Osteoblast (primary cell): ENCODE results near the gene RNF150. TPM values are rescaled to one million over a fixed set of nuclear protein-coding genes. Genes with fewer than 3 reads are reported as not detected.

Experiments
- DNase-seq: peaks from one replicate; pipeline ENCODE4 v3.0.0; 2011; ENCODE audit warnings: low spot score, mixed read lengths; ENCODE audit not compliant: insufficient read length; ENCODE audit errors: missing footprints
- H2AFZ ChIP-seq: 2 replicates; pipeline ENCODE4 v1.6.0; 2011; ENCODE audit warnings: mild to moderate bottlenecking, low read length
- H3K27ac ChIP-seq: 2 replicates; pipeline ENCODE4 v1.5.1; 2011; ENCODE audit warnings: mild to moderate bottlenecking, low read depth, low read length, moderate library complexity
- H3K27me3 ChIP-seq: 2 replicates; pipeline ENCODE4 v1.6.0; 2012; ENCODE audit warnings: mild to moderate bottlenecking, control low read depth, inconsistent platforms, low read length, moderate library complexity; ENCODE audit not compliant: insufficient read depth
- H3K36me3 ChIP-seq: 2 replicates; pipeline ENCODE4 v1.5.1; 2011; ENCODE audit warnings: mild to moderate bottlenecking, low read length, control low read depth, moderate library complexity; ENCODE audit not compliant: insufficient read depth
- H3K4me1 ChIP-seq: 2 replicates; pipeline ENCODE4 v1.5.1; 2011; ENCODE audit warnings: mild to moderate bottlenecking, low read length, control low read depth, moderate library complexity; ENCODE audit not compliant: insufficient read depth
- H3K4me2 ChIP-seq: 2 replicates; pipeline ENCODE4 v1.6.0; 2011; ENCODE audit warnings: mild to moderate bottlenecking, low read length; ENCODE audit not compliant: insufficient read depth
- H3K4me3 ChIP-seq: fragments of 200-600 bp; sonication (generic); 3 replicates; pipeline ENCODE4 v1.5.1; 2012; ENCODE audit warnings: mild to moderate bottlenecking, low read length, inconsistent platforms; ENCODE audit not compliant: insufficient read depth
- H3K79me2 ChIP-seq: 2 replicates; pipeline ENCODE4 v1.6.0; 2012; ENCODE audit warnings: mild to moderate bottlenecking, low read length, control low read depth, inconsistent platforms; ENCODE audit not compliant: insufficient read depth
- H3K9me3 ChIP-seq: 2 replicates; pipeline ENCODE4 v1.5.1; 2011; ENCODE audit warnings: low read depth, low read length, control low read depth
- H4K20me1 ChIP-seq: 2 replicates; pipeline ENCODE4 v1.6.0; 2012; ENCODE audit warnings: mild to moderate bottlenecking, low read length, control low read depth; ENCODE audit not compliant: insufficient read depth
- CTCF ChIP-seq: IDR thresholded peaks from 2 replicates; pipeline ENCODE4 v1.5.1; 2011; ENCODE audit warnings: mild to moderate bottlenecking, low read depth, low read length, moderate library complexity; ENCODE audit errors: extremely low read depth
- total RNA-seq: library from RNA; depleted of rRNA; stranded (reverse); fragments of >200 nt; gene quantifications from 2 replicates; pipeline ENCODE4 v1.2.3, GENCODE V29; 2012

The RNF150 gene
- total RNA-seq, 1 donor = 13.4 TPM

- no peaks in the 10 kb centered on the region for H3K9me3 ChIP-seq
- H3K27me3 ChIP-seq = peaks cover 14% of the 10 kb centered on the region
- no peak for TF ChIP-seq CTCF
- H2AFZ ChIP-seq = peak overlapping the region; percentile 90
- H3K79me2 ChIP-seq = peaks cover 61% of the 10 kb centered on the region
- peak; percentile 77 for DNase-seq
- H3K4me1 ChIP-seq = peaks cover 23% of the 10 kb centered on the region
- peak overlapping the region; percentile 93 for H3K4me2 ChIP-seq
- H3K36me3 ChIP-seq = no peaks in the 10 kb centered on the region
- H3K27ac ChIP-seq = no peak overlapping the region
- peak overlapping the region; percentile 95 for H3K4me3 ChIP-seq
- H4K20me1 ChIP-seq = peaks cover 22% of the 10 kb centered on the region
Measured at GRCh38 chr4:141130947-141131605, 2.2 kb downstream of the RNF150 start.

GRCh38 chr4:141127884-141128283 lies 5.4 kb downstream of the RNF150 start:
- H3K4me1 ChIP-seq = peaks cover 17% of the 10 kb centered on the region
- H3K4me2 ChIP-seq = no peak overlapping the region
- H4K20me1 ChIP-seq = peaks cover 22% of the 10 kb centered on the region
- no peaks in the 10 kb centered on the region for H3K27me3 ChIP-seq
- TF ChIP-seq CTCF = no peak
- no peaks in the 10 kb centered on the region for H3K36me3 ChIP-seq
- H3K4me3 ChIP-seq = no peak overlapping the region
- peaks cover 66% of the 10 kb centered on the region for H3K79me2 ChIP-seq
- H3K27ac ChIP-seq = no peak overlapping the region
- no peak overlapping the region for H2AFZ ChIP-seq
- no peaks in the 10 kb centered on the region for H3K9me3 ChIP-seq
- no peak for DNase-seq

- DNase-seq = no peak
- Histone ChIP-seq H3K36me3 (no peaks in the 10 kb centered on the region), H3K27ac (no peak overlapping the region), H2AFZ (no peak overlapping the region), H3K4me3 (no peak overlapping the region), H3K27me3 (no peaks in the 10 kb centered on the region), H3K79me2 (peaks cover 65% of the 10 kb centered on the region), H4K20me1 (peaks cover 20% of the 10 kb centered on the region), H3K4me2 (no peak overlapping the region), H3K4me1 (peaks cover 17% of the 10 kb centered on the region), H3K9me3 (no peaks in the 10 kb centered on the region)
- no peak for TF ChIP-seq CTCF
Measured at GRCh38 chr4:141126769-141127168, 6.5 kb downstream of the RNF150 start.

- peaks cover 49% of the 10 kb centered on the region for H3K79me2 ChIP-seq
- H3K27ac ChIP-seq = no peak overlapping the region
- no peaks in the 10 kb centered on the region for H3K9me3 ChIP-seq
- peaks cover 3% of the 10 kb centered on the region for H3K4me1 ChIP-seq
- no peak overlapping the region for H2AFZ ChIP-seq
- H3K4me3 ChIP-seq = no peak overlapping the region
- no peaks in the 10 kb centered on the region for H3K27me3 ChIP-seq
- H4K20me1 ChIP-seq = peaks cover 5% of the 10 kb centered on the region
- H3K36me3 ChIP-seq = no peaks in the 10 kb centered on the region
- DNase-seq = peak; percentile 77
- no peak for TF ChIP-seq CTCF
- no peak overlapping the region for H3K4me2 ChIP-seq
Measured at GRCh38 chr4:141124224-141124623, 9.0 kb downstream of the RNF150 start.
